H1 (cell line): Measurements from ENCODE around the gene HSPBAP1.

ENCODE experiments used
- CHD2 ChIP-seq: IDR thresholded peaks from 2 replicates; pipeline ENCODE4 v1.6.1; 2012; ENCODE audit warnings: low read length, improper control_type of control experiment
- JUND ChIP-seq: IDR thresholded peaks from 2 replicates; pipeline ENCODE4 v1.6.1; 2011; ENCODE audit warnings: mild to moderate bottlenecking, improper control_type of control experiment, low read length
- POLR2A ChIP-seq, 2 experiments: IDR thresholded peaks; 1 replicate in 1 of 2; 2 replicates in 1 of 2; pipeline ENCODE4 v1.6.1; 2011; ENCODE audit warnings: low read depth in 2 of 2, low read length in 2 of 2, mild to moderate bottlenecking in 2 of 2; ENCODE audit errors: control extremely low read depth in 1 of 2
- RAD21 ChIP-seq, 2 experiments: IDR thresholded peaks in 1 of 2; conservative IDR thresholded peaks in 1 of 2; 2 replicates each; pipeline ENCODE4 v1.6.1; 2011; ENCODE audit warnings: low read depth in 2 of 2, low read length in 2 of 2, improper control_type of control experiment in 1 of 2, inconsistent platforms in 1 of 2, mild to moderate bottlenecking in 1 of 2, moderate library complexity in 1 of 2
- RFX5 ChIP-seq: IDR thresholded peaks from 2 replicates; pipeline ENCODE4 v1.6.1; 2011; ENCODE audit warnings: low read depth, low read length, improper control_type of control experiment, borderline replicate concordance
- TF ChIP-seq, protein P1 (sequence below), 3 experiments: IDR thresholded peaks; 1 replicate in 2 of 3; 2 replicates in 1 of 3; pipeline versions ENCODE4 v1.5.1 to v1.6.1; 2011; ENCODE audit warnings: low read length in 3 of 3, mild to moderate bottlenecking in 3 of 3, inconsistent platforms in 2 of 3, low read depth in 1 of 3, moderate library complexity in 1 of 3; ENCODE audit not compliant: insufficient read depth in 1 of 3; ENCODE audit errors: control extremely low read depth in 1 of 3
- TF ChIP-seq, protein P2 (sequence below): IDR thresholded peaks from 2 replicates; pipeline ENCODE4 v1.6.1; 2011; ENCODE audit warnings: low read length, improper control_type of control experiment

GRCh38 chr3:122690096-122690495 is 103.5 kb downstream of the HSPBAP1 start:
- no peak for TF ChIP-seq POLR2A (IDR thresholded peaks at IDR 0.05; ENCODE audit: control extremely low read depth in 1 of 2, low read depth in 2 of 2, low read length in 2 of 2)
- no peak for TF ChIP-seq JUND
- TF ChIP-seq RFX5, result no peak
- TF ChIP-seq, protein P1, sequence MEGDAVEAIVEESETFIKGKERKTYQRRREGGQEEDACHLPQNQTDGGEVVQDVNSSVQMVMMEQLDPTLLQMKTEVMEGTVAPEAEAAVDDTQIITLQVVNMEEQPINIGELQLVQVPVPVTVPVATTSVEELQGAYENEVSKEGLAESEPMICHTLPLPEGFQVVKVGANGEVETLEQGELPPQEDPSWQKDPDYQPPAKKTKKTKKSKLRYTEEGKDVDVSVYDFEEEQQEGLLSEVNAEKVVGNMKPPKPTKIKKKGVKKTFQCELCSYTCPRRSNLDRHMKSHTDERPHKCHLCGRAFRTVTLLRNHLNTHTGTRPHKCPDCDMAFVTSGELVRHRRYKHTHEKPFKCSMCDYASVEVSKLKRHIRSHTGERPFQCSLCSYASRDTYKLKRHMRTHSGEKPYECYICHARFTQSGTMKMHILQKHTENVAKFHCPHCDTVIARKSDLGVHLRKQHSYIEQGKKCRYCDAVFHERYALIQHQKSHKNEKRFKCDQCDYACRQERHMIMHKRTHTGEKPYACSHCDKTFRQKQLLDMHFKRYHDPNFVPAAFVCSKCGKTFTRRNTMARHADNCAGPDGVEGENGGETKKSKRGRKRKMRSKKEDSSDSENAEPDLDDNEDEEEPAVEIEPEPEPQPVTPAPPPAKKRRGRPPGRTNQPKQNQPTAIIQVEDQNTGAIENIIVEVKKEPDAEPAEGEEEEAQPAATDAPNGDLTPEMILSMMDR (IDR thresholded peaks at IDR 0.05; ENCODE audit: control extremely low read depth in 1 of 3, insufficient read depth in 1 of 3, low read depth in 1 of 3, low read length in 3 of 3), result no peak
- TF ChIP-seq RAD21 (IDR thresholded peaks at IDR 0.05 in 1 of 2, conservative IDR thresholded peaks at IDR 0.05 in 1 of 2; ENCODE audit: low read depth in 2 of 2, low read length in 2 of 2), result no peak
- no peak for TF ChIP-seq CHD2
- TF ChIP-seq, protein P2, sequence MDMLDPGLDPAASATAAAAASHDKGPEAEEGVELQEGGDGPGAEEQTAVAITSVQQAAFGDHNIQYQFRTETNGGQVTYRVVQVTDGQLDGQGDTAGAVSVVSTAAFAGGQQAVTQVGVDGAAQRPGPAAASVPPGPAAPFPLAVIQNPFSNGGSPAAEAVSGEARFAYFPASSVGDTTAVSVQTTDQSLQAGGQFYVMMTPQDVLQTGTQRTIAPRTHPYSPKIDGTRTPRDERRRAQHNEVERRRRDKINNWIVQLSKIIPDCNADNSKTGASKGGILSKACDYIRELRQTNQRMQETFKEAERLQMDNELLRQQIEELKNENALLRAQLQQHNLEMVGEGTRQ, result no peak
